Loucy (cell line): ENCODE measurements around the gene CAVIN3.

ENCODE experiments used
- H2AFZ ChIP-seq: fragments of 200-600 bp; sonication (generic); 2 replicates; pipeline ENCODE4 v1.6.0; 2016; ENCODE audit warnings: antibody characterized with exemption, mild to moderate bottlenecking, low read length, moderate library complexity
- H3F3A ChIP-seq: fragments of 200-600 bp; 2 replicates; pipeline ENCODE4 v1.6.0; 2016; ENCODE audit warnings: antibody characterized with exemption, low read depth, mild to moderate bottlenecking
- H3K27me3 ChIP-seq: fragments of 200-600 bp; sonication (generic); 2 replicates; pipeline ENCODE4 v1.6.1; 2014; ENCODE audit warnings: low read length, mild to moderate bottlenecking; ENCODE audit not compliant: insufficient read depth, poor library complexity, severe bottlenecking
- H3K36me3 ChIP-seq: fragments of 200-600 bp; sonication (generic); 2 replicates; pipeline ENCODE4 v1.6.1; 2016; ENCODE audit warnings: low read length; ENCODE audit not compliant: insufficient read depth
- H3K4me1 ChIP-seq: fragments of 200-600 bp; sonication (generic); 2 replicates; pipeline ENCODE4 v1.5.1; 2014; ENCODE audit warnings: low read length, mild to moderate bottlenecking; ENCODE audit not compliant: insufficient read depth, poor library complexity, severe bottlenecking
- H3K4me2 ChIP-seq: fragments of 200-600 bp; sonication (generic); 2 replicates; pipeline ENCODE4 v1.6.0; 2014; ENCODE audit warnings: antibody characterized with exemption, low read length, low read depth, mild to moderate bottlenecking; ENCODE audit not compliant: poor library complexity, severe bottlenecking
- H3K4me3 ChIP-seq: fragments of 200-600 bp; sonication (generic); 2 replicates; pipeline ENCODE4 v1.5.1; 2014; ENCODE audit warnings: low read length, mild to moderate bottlenecking, mixed read lengths; ENCODE audit not compliant: poor library complexity, severe bottlenecking
- H3K79me2 ChIP-seq: fragments of 200-600 bp; sonication (generic); 2 replicates; pipeline ENCODE4 v1.6.1; 2014; ENCODE audit warnings: low read length; ENCODE audit not compliant: insufficient read depth
- H3K9ac ChIP-seq: fragments of 200-600 bp; sonication (generic); 2 replicates; pipeline ENCODE4 v1.6.0; 2014; ENCODE audit warnings: mild to moderate bottlenecking, low read depth, low read length, moderate library complexity; ENCODE audit not compliant: poor library complexity, severe bottlenecking
- H3K9me2 ChIP-seq: fragments of 200-600 bp; sonication (generic); replicated peaks from 2 replicates; pipeline ENCODE4 v1.6.1; 2016; ENCODE audit warnings: low read depth, low read length, mixed read lengths
- H3K9me3 ChIP-seq: fragments of 200-600 bp; sonication (generic); 2 replicates; pipeline ENCODE4 v1.6.1; 2014; ENCODE audit warnings: mild to moderate bottlenecking, antibody characterized with exemption, low read length, low read depth; ENCODE audit not compliant: insufficient read depth
- H4K20me1 ChIP-seq: fragments of 200-600 bp; sonication (generic); 2 replicates; pipeline ENCODE4 v1.6.0; 2014; ENCODE audit warnings: antibody characterized with exemption, low read length, mild to moderate bottlenecking; ENCODE audit not compliant: insufficient read depth, poor library complexity, severe bottlenecking
- EZH2phosphoT487 ChIP-seq: fragments of 200-600 bp; IDR thresholded peaks from 2 replicates; pipeline ENCODE4 v1.6.1; 2018; ENCODE audit warnings: antibody characterized with exemption, mild to moderate bottlenecking, moderate library complexity, borderline replicate concordance
- TF ChIP-seq, protein P1 (sequence below): fragments of 200-600 bp; sonication (generic); conservative IDR thresholded peaks from 2 replicates; pipeline ENCODE4 v1.5.1; 2014; ENCODE audit warnings: mild to moderate bottlenecking, antibody characterized with exemption, low read length

CAVIN3 gene

DNA sequence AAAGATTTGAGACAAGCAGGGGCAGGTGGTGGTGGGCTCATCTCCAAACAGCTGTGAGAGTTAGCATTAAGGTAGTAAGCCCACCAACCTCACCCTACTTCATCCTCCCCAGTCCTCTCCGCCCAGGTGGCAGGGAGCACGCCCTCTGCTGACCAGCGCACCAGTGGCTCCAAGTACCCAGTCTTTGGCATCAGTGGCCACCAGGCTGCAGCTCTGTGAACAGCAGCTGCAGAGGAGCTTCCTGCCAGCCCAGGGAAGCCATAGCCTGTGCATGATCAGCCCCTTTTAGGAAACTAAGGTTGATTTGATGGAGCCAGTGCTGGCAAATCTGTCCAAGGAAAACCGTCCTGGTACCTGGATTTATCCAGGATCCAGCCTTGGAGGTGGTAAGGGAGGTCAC, 21.7 kb downstream of the CAVIN3 start:
- Histone ChIP-seq H3K27me3 (no peaks in the 10 kb centered on the region), H3K36me3 (no peaks in the 10 kb centered on the region), H3F3A (no peaks in the 10 kb centered on the region), H3K4me1 (no peaks in the 10 kb centered on the region), H3K9me2 (no peaks in the 10 kb centered on the region), H4K20me1 (no peaks in the 10 kb centered on the region), H3K79me2 (no peaks in the 10 kb centered on the region), H3K4me2 (no peak overlapping the region), H3K9me3 (no peaks in the 10 kb centered on the region), H3K9ac (no peak overlapping the region), H2AFZ (peak overlapping the region; percentile 54; the same call in 1 of the 2 replicates), H3K4me3 (no peak overlapping the region)
- TF ChIP-seq, protein P1, sequence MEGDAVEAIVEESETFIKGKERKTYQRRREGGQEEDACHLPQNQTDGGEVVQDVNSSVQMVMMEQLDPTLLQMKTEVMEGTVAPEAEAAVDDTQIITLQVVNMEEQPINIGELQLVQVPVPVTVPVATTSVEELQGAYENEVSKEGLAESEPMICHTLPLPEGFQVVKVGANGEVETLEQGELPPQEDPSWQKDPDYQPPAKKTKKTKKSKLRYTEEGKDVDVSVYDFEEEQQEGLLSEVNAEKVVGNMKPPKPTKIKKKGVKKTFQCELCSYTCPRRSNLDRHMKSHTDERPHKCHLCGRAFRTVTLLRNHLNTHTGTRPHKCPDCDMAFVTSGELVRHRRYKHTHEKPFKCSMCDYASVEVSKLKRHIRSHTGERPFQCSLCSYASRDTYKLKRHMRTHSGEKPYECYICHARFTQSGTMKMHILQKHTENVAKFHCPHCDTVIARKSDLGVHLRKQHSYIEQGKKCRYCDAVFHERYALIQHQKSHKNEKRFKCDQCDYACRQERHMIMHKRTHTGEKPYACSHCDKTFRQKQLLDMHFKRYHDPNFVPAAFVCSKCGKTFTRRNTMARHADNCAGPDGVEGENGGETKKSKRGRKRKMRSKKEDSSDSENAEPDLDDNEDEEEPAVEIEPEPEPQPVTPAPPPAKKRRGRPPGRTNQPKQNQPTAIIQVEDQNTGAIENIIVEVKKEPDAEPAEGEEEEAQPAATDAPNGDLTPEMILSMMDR: peak; percentile 97
- TF ChIP-seq EZH2phosphoT487: no peak

- TF ChIP-seq, protein P1: peak; percentile 39
- no peak for TF ChIP-seq EZH2phosphoT487
Measured at GRCh38 chr11:6297831-6298230, 22.5 kb downstream of the CAVIN3 start.

GRCh38 chr11:6285019-6285418, 35.3 kb downstream of the CAVIN3 start:
- Histone ChIP-seq H3K9me3 (no peaks in the 10 kb centered on the region), H3K36me3 (no peaks in the 10 kb centered on the region), H3F3A (no peaks in the 10 kb centered on the region), H3K9me2 (no peaks in the 10 kb centered on the region), H3K4me1 (no peaks in the 10 kb centered on the region), H2AFZ (no peak overlapping the region), H3K27me3 (peaks cover 6% of the 10 kb centered on the region), H3K9ac (no peak overlapping the region), H3K4me2 (no peak overlapping the region), H3K79me2 (no peaks in the 10 kb centered on the region), H3K4me3 (no peak overlapping the region), H4K20me1 (no peaks in the 10 kb centered on the region)
- TF ChIP-seq EZH2phosphoT487: no peak
- TF ChIP-seq, protein P1: no peak

More at GRCh38 chr11:6297831-6298230, 22.5 kb downstream of the CAVIN3 start:
- H4K20me1 ChIP-seq: no peaks in the 10 kb centered on the region
- H3F3A ChIP-seq: no peaks in the 10 kb centered on the region
- no peaks in the 10 kb centered on the region for H3K9me3 ChIP-seq
- H3K9me2 ChIP-seq: no peaks in the 10 kb centered on the region
- no peaks in the 10 kb centered on the region for H3K27me3 ChIP-seq
- H3K4me3 ChIP-seq: no peak overlapping the region
- H3K79me2 ChIP-seq: no peaks in the 10 kb centered on the region
- no peak overlapping the region for H3K4me2 ChIP-seq
- H3K36me3 ChIP-seq: no peaks in the 10 kb centered on the region
- H2AFZ ChIP-seq: no peak overlapping the region
- H3K9ac ChIP-seq: no peak overlapping the region
- no peaks in the 10 kb centered on the region for H3K4me1 ChIP-seq
